ENCODE results near the gene ERLEC1.
A peak's percentile ranks its signal among the peaks of the same experiment; 100 is the strongest.

ERLEC1 gene

GRCh38 chr2:53778536-53779162 is 8.2 kb upstream of the ERLEC1 start:
- no peak for DNase-seq (ENCODE audit: low read depth)
- in situ Hi-C loops (cut with HindIII; ENCODE audit: low sequenced_read_pairs) = no loop called here
- H3K4me3 ChIP-seq (ENCODE audit: low read depth, low read length) = no peak overlapping the region
- TF ChIP-seq CTCF (IDR thresholded peaks at IDR 0.05; ENCODE audit: low read depth, low read length, missing control alignments) = no peak

GRCh38 chr2:53780056-53780455 is 6.8 kb upstream of the ERLEC1 start:
- TF ChIP-seq CTCF (IDR thresholded peaks at IDR 0.05; ENCODE audit: low read depth, low read length, missing control alignments) = no peak
- H3K4me3 ChIP-seq (ENCODE audit: low read depth, low read length) = no peak overlapping the region
- in situ Hi-C loops (cut with HindIII; ENCODE audit: low sequenced_read_pairs) = no loop called here
- no peak for DNase-seq (ENCODE audit: low read depth)

GRCh38 chr2:53782676-53783075 is 4.2 kb upstream of the ERLEC1 start:
- DNase-seq (ENCODE audit: low read depth) = no peak
- in situ Hi-C loops (cut with HindIII; ENCODE audit: low sequenced_read_pairs) = no loop called here
- no peak overlapping the region for H3K4me3 ChIP-seq (ENCODE audit: low read depth, low read length)
- TF ChIP-seq CTCF (IDR thresholded peaks at IDR 0.05; ENCODE audit: low read depth, low read length, missing control alignments) = no peak

GRCh38 chr2:53784436-53784835 is 2.4 kb upstream of the ERLEC1 start:
- no peak for TF ChIP-seq CTCF (IDR thresholded peaks at IDR 0.05; ENCODE audit: low read depth, low read length, missing control alignments)
- no peak for DNase-seq (ENCODE audit: low read depth)
- in situ Hi-C loops (cut with HindIII; ENCODE audit: low sequenced_read_pairs) = no loop called here
- H3K4me3 ChIP-seq (ENCODE audit: low read depth, low read length) = no peak overlapping the region

- DNase-seq (ENCODE audit: low read depth) = no peak
- peak overlapping the region; percentile 88 for H3K4me3 ChIP-seq (ENCODE audit: low read depth, low read length)
- in situ Hi-C loops (cut with HindIII; ENCODE audit: low sequenced_read_pairs) = no loop called here
- no peak for TF ChIP-seq CTCF (IDR thresholded peaks at IDR 0.05; ENCODE audit: low read depth, low read length, missing control alignments)
Measured at GRCh38 chr2:53785366-53785765, 1.5 kb upstream of the ERLEC1 start.

GRCh38 chr2:53786352-53786704 is 516 bp upstream of the ERLEC1 start:
- DNase-seq (ENCODE audit: low read depth) = no peak
- peak overlapping the region; percentile 88 for H3K4me3 ChIP-seq (ENCODE audit: low read depth, low read length)
- TF ChIP-seq CTCF (IDR thresholded peaks at IDR 0.05; ENCODE audit: low read depth, low read length, missing control alignments) = no peak
- in situ Hi-C loops (cut with HindIII; ENCODE audit: low sequenced_read_pairs) = no loop called here

Measured in astrocyte of the cerebellum (primary cell).